ENCODE data around the gene SLC4A2.

The SLC4A2 gene

DNA sequence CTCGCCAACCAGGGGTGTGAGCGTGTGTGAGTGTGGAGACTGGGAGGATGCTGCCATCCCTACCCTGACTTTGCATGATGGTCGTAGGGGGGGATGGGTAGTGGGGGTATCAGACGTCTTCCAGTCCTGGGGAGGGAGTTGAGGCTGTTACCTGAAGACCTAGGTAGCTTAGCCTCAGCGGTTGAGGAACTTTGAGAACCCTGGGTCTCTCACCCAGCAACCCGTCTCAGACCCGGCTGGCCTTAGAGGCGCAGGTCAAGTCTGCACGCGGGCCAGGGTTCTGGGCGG lies 2.7 kb downstream of the SLC4A2 start:
- no peak for TF ChIP-seq BACH2 (CRISPR knock-in tag; IDR thresholded peaks at IDR 0.05; ENCODE audit: borderline replicate concordance)
- no peak for ATAC-seq

- ATAC-seq = no peak
- TF ChIP-seq CSRNP3 (CRISPR knock-in tag; IDR thresholded peaks at IDR 0.05) (no peak), ZC3H10 (CRISPR knock-in tag; IDR thresholded peaks at IDR 0.05) (no peak), ZFP3 (CRISPR knock-in tag; IDR thresholded peaks at IDR 0.05) (0 out of 2 replicates have a peak, but pooled peaks have one; percentile 28)
Observed at GRCh38 chr7:151062399-151063211, 3.2 kb downstream of the SLC4A2 start.

DNA sequence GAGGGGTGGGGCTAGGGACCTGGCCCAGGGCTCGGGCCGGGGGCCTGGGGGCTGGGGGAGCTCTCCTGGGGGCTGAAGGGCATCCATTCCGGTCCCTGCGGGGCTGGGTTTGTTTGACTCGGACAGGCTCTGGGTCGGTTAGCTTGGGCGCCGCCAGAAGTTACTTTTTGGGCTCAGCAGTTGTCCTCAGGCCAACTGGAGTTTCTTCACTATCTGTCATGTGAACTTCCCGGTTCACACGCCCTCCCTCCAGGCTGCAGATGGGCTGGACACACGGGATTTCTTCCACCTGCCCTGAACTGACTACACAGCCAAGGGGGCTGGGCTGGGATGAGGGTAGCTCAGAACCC lies 3.8 kb downstream of the SLC4A2 start:
- TF ChIP-seq ZFP3 (CRISPR knock-in tag; IDR thresholded peaks at IDR 0.05) (no peak), ZNF8 (CRISPR knock-in tag; IDR thresholded peaks at IDR 0.05) (no peak), ZNF565 (CRISPR knock-in tag; conservative IDR thresholded peaks at IDR 0.05; ENCODE audit: low read depth) (no peak), RARB (CRISPR knock-in tag; IDR thresholded peaks at IDR 0.05) (no peak), ZC3H10 (CRISPR knock-in tag; IDR thresholded peaks at IDR 0.05) (no peak), TSHZ2 (CRISPR knock-in tag; IDR thresholded peaks at IDR 0.05) (no peak)
- ATAC-seq = no peak

DNA sequence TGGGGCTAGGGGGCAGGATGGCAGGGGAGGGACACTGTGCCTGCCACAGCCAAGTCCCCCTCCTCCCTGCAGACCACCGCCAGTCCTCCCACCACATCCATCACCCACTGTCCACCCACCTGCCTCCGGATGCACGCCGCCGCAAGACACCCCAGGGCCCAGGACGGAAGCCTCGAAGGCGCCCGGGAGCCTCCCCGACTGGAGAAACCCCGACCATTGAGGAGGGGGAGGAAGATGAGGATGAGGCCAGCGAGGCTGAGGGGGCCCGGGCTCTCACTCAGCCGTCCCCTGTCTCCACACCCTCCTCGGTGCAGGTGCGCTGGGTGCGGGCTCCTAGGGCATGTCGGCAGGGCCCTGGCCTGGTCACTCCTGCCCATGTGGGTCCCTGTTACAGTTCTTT lies 5.1 kb downstream of the SLC4A2 start:
- no peak for TF ChIP-seq ESRRG (CRISPR knock-in tag; IDR thresholded peaks at IDR 0.05)
- no peak for TF ChIP-seq GLIS3 (CRISPR knock-in tag; IDR thresholded peaks at IDR 0.05)
- TF ChIP-seq CSDC2 (CRISPR knock-in tag; IDR thresholded peaks at IDR 0.05) = no peak
- TF ChIP-seq ZNF70 (CRISPR knock-in tag; IDR thresholded peaks at IDR 0.05) = no peak
- no peak for TF ChIP-seq SNAI2 (CRISPR knock-in tag; IDR thresholded peaks at IDR 0.05)
- no peak for ATAC-seq

DNA sequence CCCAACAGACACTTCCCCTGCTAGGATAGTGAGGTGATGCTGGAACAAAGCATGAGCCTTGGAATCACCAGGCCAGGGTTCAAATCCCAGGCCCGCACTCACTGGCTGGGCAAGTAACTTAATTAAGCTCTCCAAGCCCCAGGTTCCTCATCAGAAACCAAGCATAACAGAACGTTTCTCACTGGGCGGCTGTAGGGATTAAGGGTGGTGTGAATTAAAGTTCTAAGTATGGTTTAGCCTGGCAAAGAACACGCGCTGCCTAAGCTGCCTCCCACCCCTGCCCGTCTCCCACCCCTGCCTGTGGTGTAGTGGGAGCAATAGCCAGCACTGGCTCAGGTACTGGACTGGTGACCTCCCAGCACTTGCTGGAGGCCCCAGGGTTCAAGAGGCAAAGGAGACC lies 5.6 kb downstream of the SLC4A2 start:
- TF ChIP-seq TSHZ2 (CRISPR knock-in tag; IDR thresholded peaks at IDR 0.05) (no peak), GLIS3 (CRISPR knock-in tag; IDR thresholded peaks at IDR 0.05) (no peak), ISL1 (CRISPR knock-in tag; IDR thresholded peaks at IDR 0.05) (no peak), ZFP30 (CRISPR knock-in tag; IDR thresholded peaks at IDR 0.05) (no peak), PPARA (CRISPR knock-in tag; IDR thresholded peaks at IDR 0.05; ENCODE audit: borderline replicate concordance) (no peak), TOX (CRISPR knock-in tag; IDR thresholded peaks at IDR 0.05; ENCODE audit: borderline replicate concordance) (no peak), ZNF8 (CRISPR knock-in tag; IDR thresholded peaks at IDR 0.05) (no peak), RARB (CRISPR knock-in tag; IDR thresholded peaks at IDR 0.05) (no peak), ESRRG (CRISPR knock-in tag; IDR thresholded peaks at IDR 0.05) (no peak), BACH2 (CRISPR knock-in tag; IDR thresholded peaks at IDR 0.05; ENCODE audit: borderline replicate concordance) (no peak), ZNF70 (CRISPR knock-in tag; IDR thresholded peaks at IDR 0.05) (no peak), PATZ1 (CRISPR knock-in tag; IDR thresholded peaks at IDR 0.05; ENCODE audit: borderline replicate concordance) (no peak), ZFP3 (CRISPR knock-in tag; IDR thresholded peaks at IDR 0.05) (no peak)
- TF ChIP-seq, protein P1, sequence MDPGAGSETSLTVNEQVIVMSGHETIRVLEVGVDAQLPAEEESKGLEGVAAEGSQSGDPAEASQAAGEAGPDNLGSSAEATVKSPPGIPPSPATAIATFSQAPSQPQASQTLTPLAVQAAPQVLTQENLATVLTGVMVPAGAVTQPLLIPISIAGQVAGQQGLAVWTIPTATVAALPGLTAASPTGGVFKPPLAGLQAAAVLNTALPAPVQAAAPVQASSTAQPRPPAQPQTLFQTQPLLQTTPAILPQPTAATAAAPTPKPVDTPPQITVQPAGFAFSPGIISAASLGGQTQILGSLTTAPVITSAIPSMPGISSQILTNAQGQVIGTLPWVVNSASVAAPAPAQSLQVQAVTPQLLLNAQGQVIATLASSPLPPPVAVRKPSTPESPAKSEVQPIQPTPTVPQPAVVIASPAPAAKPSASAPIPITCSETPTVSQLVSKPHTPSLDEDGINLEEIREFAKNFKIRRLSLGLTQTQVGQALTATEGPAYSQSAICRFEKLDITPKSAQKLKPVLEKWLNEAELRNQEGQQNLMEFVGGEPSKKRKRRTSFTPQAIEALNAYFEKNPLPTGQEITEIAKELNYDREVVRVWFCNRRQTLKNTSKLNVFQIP (CRISPR knock-in tag; IDR thresholded peaks at IDR 0.05; ENCODE audit: borderline replicate concordance, low read depth) = no peak
- ATAC-seq = no peak
